AML-193 (cell line): ENCODE measurements around the gene DPYD.
A peak's percentile ranks its signal among the peaks of the same experiment; 100 is the strongest.
"Not testable (repeated sequence)": the region's sequence is repeated elsewhere in the genome, so short reads cannot be mapped to it uniquely, and the experiment has no call there.

ENCODE experiments used
- DNase-seq, 2 experiments: peaks; one replicate each; lab custom pipeline; 2025; lab: John Stamatoyannopoulos, UW

The DPYD gene

GRCh38 chr1:97277891-97278654, 642.8 kb downstream of the DPYD start:
- no peak for DNase-seq

- no peak for DNase-seq
Observed at GRCh38 chr1:97271916-97272788, 648.7 kb downstream of the DPYD start.

- DNase-seq: no peak
Observed at GRCh38 chr1:97270508-97271307, 650.1 kb downstream of the DPYD start.

GRCh38 chr1:97265630-97266029, 655.2 kb downstream of the DPYD start:
- DNase-seq: no peak

- DNase-seq: no peak
Observed at GRCh38 chr1:97262842-97263241, 658.0 kb downstream of the DPYD start.

DNA sequence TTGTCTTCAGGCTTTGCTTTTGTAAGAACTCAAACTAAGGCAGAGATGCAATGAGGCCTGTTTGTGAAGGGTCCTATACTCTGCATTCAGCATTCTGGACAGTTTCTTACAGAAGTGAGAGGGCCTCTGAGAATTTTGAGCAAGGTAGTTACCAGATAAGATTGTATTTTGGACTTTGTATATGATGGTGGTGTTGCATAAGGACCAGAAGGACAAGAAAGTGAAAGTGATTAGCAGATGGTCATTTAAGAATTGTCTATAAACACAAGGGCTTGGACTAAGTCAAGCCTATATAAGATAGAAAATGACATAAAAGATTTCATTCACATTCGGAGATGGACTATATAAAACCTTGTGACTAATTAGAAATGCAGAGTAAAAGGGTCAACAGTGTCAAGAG, 662.2 kb downstream of the DPYD start:
- DNase-seq: no peak

DNA sequence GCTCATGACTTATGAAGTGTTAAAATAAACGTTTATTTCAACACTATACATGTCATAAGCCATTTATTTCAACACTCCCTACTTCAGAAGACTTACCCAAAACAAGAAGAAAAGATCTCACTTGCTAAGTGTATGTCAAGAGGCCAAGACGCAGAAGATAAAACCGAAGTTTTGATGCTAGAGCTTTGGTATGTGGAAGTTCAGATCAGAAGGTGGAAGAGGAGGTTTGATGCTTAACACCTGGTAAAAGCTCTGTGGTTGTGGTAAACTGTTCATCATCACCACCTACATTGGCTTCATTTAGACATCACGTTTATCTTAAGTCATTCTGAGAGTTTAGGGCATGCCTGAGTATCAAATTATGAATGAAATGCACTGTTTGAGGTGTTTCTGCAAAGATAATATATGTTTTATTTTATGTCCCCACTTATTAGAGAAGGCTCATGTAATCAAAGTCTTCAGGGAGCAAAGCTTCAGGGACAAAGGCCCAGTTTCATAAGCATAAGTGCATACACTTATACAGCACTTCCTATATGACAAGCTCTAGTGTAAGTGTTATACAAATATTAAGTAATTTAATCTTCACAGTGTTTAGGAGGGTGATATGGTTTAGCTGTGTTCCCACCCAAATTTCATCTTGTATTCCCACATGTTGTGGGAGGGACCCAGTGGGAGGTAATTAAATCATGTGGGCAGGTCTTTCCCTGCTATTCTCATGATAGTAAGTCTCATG, 665.9 kb downstream of the DPYD start:
- peak; percentile 12 for DNase-seq

DNA sequence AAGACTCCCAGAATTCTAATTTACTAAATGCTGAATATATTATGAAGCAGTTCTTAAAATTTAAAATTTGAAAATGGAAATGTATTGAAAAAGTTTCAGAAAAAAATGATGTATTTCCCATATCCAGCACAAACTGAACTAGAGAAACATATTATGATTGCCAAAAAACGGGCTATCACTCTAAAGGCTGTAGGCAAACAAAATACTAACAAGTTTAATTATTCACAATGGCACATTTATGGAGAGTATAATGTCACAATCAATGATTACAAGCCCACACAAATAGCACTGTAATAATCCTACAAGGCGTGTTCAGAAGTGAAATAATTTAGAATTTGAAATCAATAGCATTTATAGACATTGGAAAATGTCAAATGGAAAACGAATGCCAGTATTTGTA, 667.9 kb downstream of the DPYD start:
- no peak for DNase-seq

- DNase-seq: peak; percentile 80 to 84
Observed at GRCh38 chr1:97252076-97252475, 668.8 kb downstream of the DPYD start.

GRCh38 chr1:97247196-97247595, 673.6 kb downstream of the DPYD start:
- peak; percentile 75 to 79 for DNase-seq

- DNase-seq: no peak
Observed at GRCh38 chr1:97245682-97246081, 675.2 kb downstream of the DPYD start.

GRCh38 chr1:97245026-97245425, 675.8 kb downstream of the DPYD start:
- peak in 1 of 2 experiments; percentile 3 for DNase-seq

DNA sequence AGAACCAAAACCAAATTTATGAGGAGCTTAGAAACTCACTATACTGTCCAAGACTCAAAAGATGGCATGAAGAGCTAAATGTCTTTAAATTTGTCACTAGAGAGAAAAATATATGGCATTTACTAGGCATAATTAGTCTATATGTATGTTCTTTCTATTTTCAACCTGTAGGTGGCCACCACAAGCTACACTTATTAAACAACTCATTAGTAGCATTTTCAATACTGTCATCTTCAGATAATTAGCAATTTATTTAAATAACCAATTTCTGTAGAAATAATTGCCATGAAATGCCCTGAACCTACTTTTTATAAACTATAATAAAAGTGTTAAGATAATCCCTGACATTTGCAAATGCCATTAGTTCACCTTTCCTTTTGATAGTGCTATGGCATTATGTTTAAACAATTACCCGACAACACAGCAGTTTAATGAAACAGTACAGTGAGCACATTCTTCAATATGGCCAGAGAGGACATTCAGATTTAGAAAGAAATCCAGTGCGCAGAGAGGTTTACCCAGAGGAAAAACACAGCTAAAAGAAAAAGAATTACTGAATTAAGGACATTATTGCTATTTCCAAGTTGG, 676.8 kb downstream of the DPYD start:
- peak; percentile 35 to 37 for DNase-seq

- DNase-seq: no peak
Observed at GRCh38 chr1:97238816-97239215, 682.0 kb downstream of the DPYD start.

DNA sequence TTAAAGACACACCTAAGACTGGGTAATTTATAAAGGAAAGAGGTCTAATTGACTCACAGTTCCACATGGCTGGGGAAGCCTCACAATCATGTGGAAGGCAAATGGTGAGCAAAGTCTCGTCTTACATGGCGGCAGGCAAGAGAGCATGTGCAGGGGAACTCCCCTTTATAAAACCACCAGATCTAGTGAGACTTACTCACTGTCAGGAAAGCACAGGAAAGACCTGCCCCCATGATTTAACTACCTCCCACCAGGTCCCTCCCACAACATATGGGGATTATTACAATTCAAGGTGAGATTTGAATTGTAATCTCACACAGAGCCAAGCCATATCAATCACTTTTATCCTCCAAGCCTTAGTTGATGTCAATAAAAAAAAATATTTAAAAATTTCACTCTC, 689.5 kb downstream of the DPYD start:
- DNase-seq: not testable (repeated sequence)

GRCh38 chr1:97212671-97213070, 708.2 kb downstream of the DPYD start:
- DNase-seq: no peak

DNA sequence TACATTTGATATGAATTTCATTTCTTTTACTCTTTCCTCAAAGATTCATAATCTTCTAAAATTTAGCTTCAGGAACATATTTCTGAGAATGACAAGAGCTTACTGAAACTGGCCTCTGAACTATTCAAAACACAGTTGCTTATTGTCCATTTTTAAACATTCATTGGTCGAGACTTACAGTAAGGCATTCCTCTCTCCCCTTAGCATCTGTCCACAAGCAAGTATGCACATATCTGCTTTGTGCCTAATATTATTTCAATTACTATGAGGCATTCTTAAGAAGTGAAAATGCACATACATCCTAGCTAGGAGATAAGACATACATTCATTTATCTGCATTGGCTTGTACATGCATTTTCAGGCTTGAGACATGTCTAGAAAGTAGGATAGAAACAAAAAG, 710.5 kb downstream of the DPYD start:
- DNase-seq: no peak

GRCh38 chr1:97209381-97209957, 711.4 kb downstream of the DPYD start:
- no peak for DNase-seq

DNA sequence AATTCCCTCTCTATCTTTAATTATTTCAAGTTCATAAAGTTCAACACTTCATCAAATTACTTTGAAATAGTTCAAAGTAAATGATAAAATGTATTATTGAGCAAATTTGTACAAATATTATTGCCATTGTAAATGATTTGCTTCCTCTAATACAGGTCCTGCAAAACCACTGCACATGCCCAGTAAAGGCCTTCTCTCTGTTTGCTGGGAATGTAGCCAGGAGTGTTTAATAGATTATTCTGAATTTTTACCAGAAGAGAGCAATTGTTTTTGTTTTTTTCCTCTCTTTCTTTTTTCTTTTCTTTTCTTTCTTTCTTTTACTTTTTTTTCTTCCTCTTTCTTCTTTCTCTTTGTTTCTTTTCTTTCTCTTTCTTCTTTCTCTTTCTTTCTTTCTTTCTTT, 713.0 kb downstream of the DPYD start:
- no peak for DNase-seq

GRCh38 chr1:97204468-97204867, 716.4 kb downstream of the DPYD start:
- DNase-seq: no peak
